Measurements from ENCODE around the gene LRRC7. TPM values are rescaled to one million over a fixed set of nuclear protein-coding genes. Genes with fewer than 3 reads are reported as not detected.

LRRC7 gene
- total RNA-seq, 2 experiments from 2014 or later, result not detected

GRCh38 chr1:70008660-70009059 is 440.9 kb downstream of the LRRC7 start:
- H3K9me3 Mint-ChIP-seq, result no peaks in the 10 kb centered on the region
- no peak overlapping the region for H3K27ac Mint-ChIP-seq
- ATAC-seq (ENCODE audit: low read depth) (no peak), DNase-seq (no peak)
- POLR2A ChIA-PET, result no interaction called here
- H3K4me1 Mint-ChIP-seq, result no peaks in the 10 kb centered on the region
- no peaks in the 10 kb centered on the region for H3K36me3 Mint-ChIP-seq
- no peaks in the 10 kb centered on the region for H3K27me3 Mint-ChIP-seq
- H3K4me3 Mint-ChIP-seq, result no peak overlapping the region

- H3K9me3 Mint-ChIP-seq, result no peaks in the 10 kb centered on the region
Observed at GRCh38 chr1:70017770-70018169, 450.0 kb downstream of the LRRC7 start.

GRCh38 chr1:70024272-70024671 is 456.6 kb downstream of the LRRC7 start:
- Mint-ChIP-seq H3K36me3 (no peaks in the 10 kb centered on the region), H3K27ac (no peak overlapping the region), H3K9me3 (no peaks in the 10 kb centered on the region), H3K4me1 (no peaks in the 10 kb centered on the region), H3K4me3 (no peak overlapping the region), H3K27me3 (peaks cover 2% of the 10 kb centered on the region)
- no peak for ATAC-seq (ENCODE audit: low read depth)
- POLR2A ChIA-PET, result no interaction called here
- no peak for DNase-seq

More at GRCh38 chr1:70017770-70018169, 450.0 kb downstream of the LRRC7 start:
- H3K36me3 Mint-ChIP-seq, result no peaks in the 10 kb centered on the region
- H3K4me3 Mint-ChIP-seq, result no peak overlapping the region
- no peak overlapping the region for H3K27ac Mint-ChIP-seq
- no peaks in the 10 kb centered on the region for H3K4me1 Mint-ChIP-seq
- no peak for DNase-seq
- POLR2A ChIA-PET, result no interaction called here
- no peaks in the 10 kb centered on the region for H3K27me3 Mint-ChIP-seq
- ATAC-seq (ENCODE audit: low read depth), result no peak

- H3K9me3 Mint-ChIP-seq, result no peaks in the 10 kb centered on the region
- H3K4me1 Mint-ChIP-seq, result no peaks in the 10 kb centered on the region
- ATAC-seq (ENCODE audit: low read depth) (no peak), DNase-seq (no peak)
- H3K27ac Mint-ChIP-seq, result no peak overlapping the region
- POLR2A ChIA-PET, result no interaction called here
- H3K36me3 Mint-ChIP-seq, result no peaks in the 10 kb centered on the region
- H3K4me3 Mint-ChIP-seq, result no peak overlapping the region
- H3K27me3 Mint-ChIP-seq, result peaks cover 2% of the 10 kb centered on the region
Observed at GRCh38 chr1:70025052-70025451, 457.3 kb downstream of the LRRC7 start.

- ATAC-seq (ENCODE audit: low read depth), result no peak
- POLR2A ChIA-PET, result no interaction called here
- H3K4me3 Mint-ChIP-seq, result no peak overlapping the region
Observed at GRCh38 chr1:70025846-70026245, 458.1 kb downstream of the LRRC7 start.

GRCh38 chr1:70033266-70033873 is 465.6 kb downstream of the LRRC7 start:
- H3K27me3 Mint-ChIP-seq, result no peaks in the 10 kb centered on the region
- POLR2A ChIA-PET, result no interaction called here
- no peaks in the 10 kb centered on the region for H3K9me3 Mint-ChIP-seq
- H3K4me3 Mint-ChIP-seq, result no peak overlapping the region
- ATAC-seq (ENCODE audit: low read depth), result no peak
- no peak for DNase-seq
- no peaks in the 10 kb centered on the region for H3K4me1 Mint-ChIP-seq
- no peaks in the 10 kb centered on the region for H3K36me3 Mint-ChIP-seq
- H3K27ac Mint-ChIP-seq, result no peak overlapping the region

More at GRCh38 chr1:70025846-70026245, 458.1 kb downstream of the LRRC7 start:
- H3K4me1 Mint-ChIP-seq, result no peaks in the 10 kb centered on the region
- peaks cover 2% of the 10 kb centered on the region for H3K27me3 Mint-ChIP-seq
- H3K27ac Mint-ChIP-seq, result no peak overlapping the region
- no peak for DNase-seq
- no peaks in the 10 kb centered on the region for H3K9me3 Mint-ChIP-seq
- H3K36me3 Mint-ChIP-seq, result no peaks in the 10 kb centered on the region

GRCh38 chr1:70033936-70034335 is 466.2 kb downstream of the LRRC7 start:
- H3K36me3 Mint-ChIP-seq, result no peaks in the 10 kb centered on the region
- ATAC-seq (ENCODE audit: low read depth) (no peak), DNase-seq (no peak)
- H3K27me3 Mint-ChIP-seq, result no peaks in the 10 kb centered on the region
- POLR2A ChIA-PET, result no interaction called here
- no peaks in the 10 kb centered on the region for H3K9me3 Mint-ChIP-seq
- no peak overlapping the region for H3K4me3 Mint-ChIP-seq
- no peak overlapping the region for H3K27ac Mint-ChIP-seq
- no peaks in the 10 kb centered on the region for H3K4me1 Mint-ChIP-seq

GRCh38 chr1:70034403-70034802 is 466.7 kb downstream of the LRRC7 start:
- Mint-ChIP-seq H3K4me3 (no peak overlapping the region), H3K4me1 (no peaks in the 10 kb centered on the region), H3K27me3 (no peaks in the 10 kb centered on the region), H3K27ac (no peak overlapping the region), H3K9me3 (no peaks in the 10 kb centered on the region), H3K36me3 (no peaks in the 10 kb centered on the region)
- DNase-seq, result no peak
- POLR2A ChIA-PET, result no interaction called here
- no peak for ATAC-seq (ENCODE audit: low read depth)

GRCh38 chr1:70038025-70038424 is 470.3 kb downstream of the LRRC7 start:
- no peaks in the 10 kb centered on the region for H3K4me1 Mint-ChIP-seq
- no peaks in the 10 kb centered on the region for H3K36me3 Mint-ChIP-seq
- no peak overlapping the region for H3K4me3 Mint-ChIP-seq
- H3K27me3 Mint-ChIP-seq, result no peaks in the 10 kb centered on the region
- POLR2A ChIA-PET, result no interaction called here
- ATAC-seq (ENCODE audit: low read depth), result no peak
- DNase-seq, result no peak
- H3K9me3 Mint-ChIP-seq, result no peaks in the 10 kb centered on the region
- H3K27ac Mint-ChIP-seq, result no peak overlapping the region

- Mint-ChIP-seq H3K27ac (no peak overlapping the region), H3K27me3 (no peaks in the 10 kb centered on the region), H3K9me3 (no peaks in the 10 kb centered on the region), H3K4me1 (no peaks in the 10 kb centered on the region), H3K36me3 (no peaks in the 10 kb centered on the region), H3K4me3 (no peak overlapping the region)
- POLR2A ChIA-PET, result no interaction called here
- no peak for ATAC-seq (ENCODE audit: low read depth)
- no peak for DNase-seq
Observed at GRCh38 chr1:70039485-70039884, 471.8 kb downstream of the LRRC7 start.

- Mint-ChIP-seq H3K4me3 (no peak overlapping the region), H3K27me3 (no peaks in the 10 kb centered on the region), H3K4me1 (no peaks in the 10 kb centered on the region), H3K27ac (no peak overlapping the region), H3K36me3 (no peaks in the 10 kb centered on the region), H3K9me3 (no peaks in the 10 kb centered on the region)
- DNase-seq, result no peak
- no peak for ATAC-seq (ENCODE audit: low read depth)
- POLR2A ChIA-PET, result no interaction called here
Observed at GRCh38 chr1:70041317-70042045, 473.8 kb downstream of the LRRC7 start.

- Mint-ChIP-seq H3K4me3 (no peak overlapping the region), H3K9me3 (no peaks in the 10 kb centered on the region), H3K36me3 (no peaks in the 10 kb centered on the region), H3K27me3 (no peaks in the 10 kb centered on the region), H3K27ac (no peak overlapping the region), H3K4me1 (no peaks in the 10 kb centered on the region)
- DNase-seq (no peak), ATAC-seq (ENCODE audit: low read depth) (no peak)
- POLR2A ChIA-PET, result no interaction called here
Observed at GRCh38 chr1:70042090-70042731, 474.5 kb downstream of the LRRC7 start.

GRCh38 chr1:70043804-70044203 is 476.1 kb downstream of the LRRC7 start:
- Mint-ChIP-seq H3K9me3 (no peaks in the 10 kb centered on the region), H3K4me3 (no peak overlapping the region), H3K4me1 (no peaks in the 10 kb centered on the region), H3K36me3 (no peaks in the 10 kb centered on the region), H3K27me3 (no peaks in the 10 kb centered on the region), H3K27ac (no peak overlapping the region)
- no peak for ATAC-seq (ENCODE audit: low read depth)
- POLR2A ChIA-PET, result no interaction called here
- DNase-seq, result no peak

GRCh38 chr1:70044832-70045231 is 477.1 kb downstream of the LRRC7 start:
- Mint-ChIP-seq H3K4me1 (no peaks in the 10 kb centered on the region), H3K4me3 (no peak overlapping the region), H3K27ac (no peak overlapping the region), H3K9me3 (no peaks in the 10 kb centered on the region), H3K27me3 (no peaks in the 10 kb centered on the region), H3K36me3 (no peaks in the 10 kb centered on the region)
- ATAC-seq (ENCODE audit: low read depth) (no peak), DNase-seq (no peak)
- POLR2A ChIA-PET, result no interaction called here
